K562 (cell line): ENCODE results near the gene GADL1.

Experiments used
- GABPA ChIP-seq: fragments of 200-800 bp; sonication (Bioruptor generic); conservative IDR thresholded peaks from 2 replicates; pipeline ENCODE4 v1.6.1; 2016; ENCODE audit warnings: low read depth, missing genetic modification characterization, missing compliant biosample characterization
- HNRNPLL ChIP-seq: fragments of 200-400 bp; formaldehyde crosslinking; IDR thresholded peaks from 2 replicates; pipeline ENCODE4 v1.6.1; 2017; ENCODE audit warnings: low read length, low read depth, mild to moderate bottlenecking; ENCODE audit not compliant: poor library complexity, severe bottlenecking
- KDM1A ChIP-seq, 2 experiments: fragments of 450-650 bp; IDR thresholded peaks; 2 replicates each; pipeline ENCODE4 v1.6.1; 2016; ENCODE audit warnings: mild to moderate bottlenecking in 2 of 2
- MTA3 ChIP-seq: fragments of 450-650 bp; formaldehyde crosslinking; IDR thresholded peaks from 2 replicates; pipeline ENCODE4 v1.6.1; 2017; ENCODE audit warnings: mild to moderate bottlenecking, borderline replicate concordance
- NCOA6 ChIP-seq: fragments of 450-650 bp; IDR thresholded peaks from 2 replicates; pipeline ENCODE4 v1.6.1; 2017; ENCODE audit warnings: mild to moderate bottlenecking
- REST ChIP-seq, 2 experiments: fragments of 450-650 bp; formaldehyde crosslinking in 1 of 2; IDR thresholded peaks; 2 replicates each; pipeline versions ENCODE4 v1.4.0 to v1.6.1; 2014 to 2020; ENCODE audit warnings: mild to moderate bottlenecking in 2 of 2, borderline replicate concordance in 1 of 2, low read depth in 1 of 2
- TRIM28 ChIP-seq: fragments of 450-650 bp; IDR thresholded peaks from 2 replicates; pipeline ENCODE4 v1.6.1; 2017
- USF2 ChIP-seq: sonication (generic); formaldehyde crosslinking; IDR thresholded peaks from 2 replicates; pipeline ENCODE4 v1.5.0; 2020; ENCODE audit warnings: missing genetic modification reagents
- TF ChIP-seq, protein P1 (sequence below), 3 experiments: IDR thresholded peaks in 2 of 3; conservative IDR thresholded peaks in 1 of 3; 2 replicates each; pipeline ENCODE4 v1.5.1; 2011 to 2012; ENCODE audit warnings: low read length in 3 of 3, mild to moderate bottlenecking in 3 of 3, control low read depth in 2 of 3, improper control_type of control experiment in 1 of 3, inconsistent platforms in 1 of 3, low read depth in 1 of 3, mixed read lengths in 1 of 3, moderate library complexity in 1 of 3; ENCODE audit not compliant: insufficient read depth in 2 of 3

- TF ChIP-seq MTA3 (no peak), KDM1A (IDR thresholded peaks at IDR 0.05) (no peak), GABPA (tag) (no peak), TRIM28 (no peak), USF2 (no peak), NCOA6 (no peak), REST (IDR thresholded peaks at IDR 0.05; ENCODE audit: borderline replicate concordance) (no peak), REST (CRISPR knock-in tag; IDR thresholded peaks at IDR 0.05; ENCODE audit: low read depth) (no peak), HNRNPLL (no peak)
- TF ChIP-seq, protein P1, sequence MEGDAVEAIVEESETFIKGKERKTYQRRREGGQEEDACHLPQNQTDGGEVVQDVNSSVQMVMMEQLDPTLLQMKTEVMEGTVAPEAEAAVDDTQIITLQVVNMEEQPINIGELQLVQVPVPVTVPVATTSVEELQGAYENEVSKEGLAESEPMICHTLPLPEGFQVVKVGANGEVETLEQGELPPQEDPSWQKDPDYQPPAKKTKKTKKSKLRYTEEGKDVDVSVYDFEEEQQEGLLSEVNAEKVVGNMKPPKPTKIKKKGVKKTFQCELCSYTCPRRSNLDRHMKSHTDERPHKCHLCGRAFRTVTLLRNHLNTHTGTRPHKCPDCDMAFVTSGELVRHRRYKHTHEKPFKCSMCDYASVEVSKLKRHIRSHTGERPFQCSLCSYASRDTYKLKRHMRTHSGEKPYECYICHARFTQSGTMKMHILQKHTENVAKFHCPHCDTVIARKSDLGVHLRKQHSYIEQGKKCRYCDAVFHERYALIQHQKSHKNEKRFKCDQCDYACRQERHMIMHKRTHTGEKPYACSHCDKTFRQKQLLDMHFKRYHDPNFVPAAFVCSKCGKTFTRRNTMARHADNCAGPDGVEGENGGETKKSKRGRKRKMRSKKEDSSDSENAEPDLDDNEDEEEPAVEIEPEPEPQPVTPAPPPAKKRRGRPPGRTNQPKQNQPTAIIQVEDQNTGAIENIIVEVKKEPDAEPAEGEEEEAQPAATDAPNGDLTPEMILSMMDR (IDR thresholded peaks at IDR 0.05 in 2 of 3, conservative IDR thresholded peaks at IDR 0.05 in 1 of 3; ENCODE audit: insufficient read depth in 2 of 3, low read depth in 1 of 3, low read length in 3 of 3): no peak
Observed at GRCh38 chr3:30681649-30682211, 212.7 kb downstream of the GADL1 start.
